GM15510 (cell line): ENCODE data around the gene ADAMTS19.

ENCODE experiments used
- POLR2A ChIP-seq: IDR thresholded peaks from 3 replicates; pipeline ENCODE4 v1.6.1; 2011; ENCODE audit warnings: borderline replicate concordance; ENCODE audit not compliant: insufficient read length; ENCODE audit errors: extremely low read depth

ADAMTS19 gene

GRCh38 chr5:129743541-129744187 lies 283.6 kb downstream of the ADAMTS19 start:
- TF ChIP-seq POLR2A = no peak

- no peak for TF ChIP-seq POLR2A
Observed at GRCh38 chr5:129745997-129746396, 285.9 kb downstream of the ADAMTS19 start.

GRCh38 chr5:129746876-129747275 lies 286.8 kb downstream of the ADAMTS19 start:
- TF ChIP-seq POLR2A = no peak

GRCh38 chr5:129747572-129748407 lies 287.7 kb downstream of the ADAMTS19 start, which contains the start of gene MINAR2:
MINAR2 (plus strand) TSS chr5:129748094; CDS start chr5:129748191, 97 bp downstream.
- no peak for TF ChIP-seq POLR2A

GRCh38 chr5:129748913-129749880 lies 289.1 kb downstream of the ADAMTS19 start:
- no peak for TF ChIP-seq POLR2A

- TF ChIP-seq POLR2A = no peak
Observed at GRCh38 chr5:129760636-129761325, 300.7 kb downstream of the ADAMTS19 start.

- no peak for TF ChIP-seq POLR2A
Observed at GRCh38 chr5:129763651-129764050, 303.6 kb downstream of the ADAMTS19 start.

- TF ChIP-seq POLR2A = no peak
Observed at GRCh38 chr5:129766798-129767197, 306.7 kb downstream of the ADAMTS19 start.

- TF ChIP-seq POLR2A = no peak
Observed at GRCh38 chr5:129767927-129768380, 307.9 kb downstream of the ADAMTS19 start.

GRCh38 chr5:129768735-129769134 lies 308.6 kb downstream of the ADAMTS19 start:
- no peak for TF ChIP-seq POLR2A

- no peak for TF ChIP-seq POLR2A
Observed at GRCh38 chr5:129770024-129770820, 310.1 kb downstream of the ADAMTS19 start.

- no peak for TF ChIP-seq POLR2A
Observed at GRCh38 chr5:129771058-129771838, 311.1 kb downstream of the ADAMTS19 start.
